Naive thymus-derived CD8-positive, alpha-beta T cell (primary cell): ENCODE data around the gene DNAJC11. TPM values are rescaled to one million over a fixed set of nuclear protein-coding genes. Genes with fewer than 3 reads are reported as not detected.
A peak's percentile ranks its signal among the peaks of the same experiment; 100 is the strongest.
"Not testable (repeated sequence)": the region's sequence is repeated elsewhere in the genome, so short reads cannot be mapped to it uniquely, and the experiment has no call there.

Experiments used
- ATAC-seq, 2 donors: fragments of 150-1000 bp; cut with Tn5 transposase in 1 of 2; sonication (Bioruptor Pico), chemical (Tn5 transposase) in 1 of 2; 1 replicate in 1 of 2; 2 replicates in 1 of 2; pipeline ENCODE4 v1.10.0; 2021; ENCODE audit warnings: mild to moderate bottlenecking in 2 of 2, moderate library complexity in 2 of 2
- POLR2A ChIA-PET: fragments of 350-600 bp; sonication (Branson Sonifier 250); formaldehyde crosslinking; loops from one replicate; lab custom pipeline; 2021; ENCODE audit warnings: antibody characterized with exemption; lab: Charles Lee
- DNase-seq, 10 donors: peaks; one replicate each; pipeline versions ENCODE4 v3.0.0 to v3.0.0-alpha.2; 2020 to 2022
- H3K27ac Mint-ChIP-seq, 10 donors: one replicate each; pipeline ENCODE4 v1.8.0; 2020 to 2022; ENCODE audit warnings: mild to moderate bottlenecking in 10 of 10, mixed read lengths in 10 of 10, moderate library complexity in 4 of 10, inconsistent platforms in 1 of 10
- H3K27me3 Mint-ChIP-seq, 5 donors: one replicate each; pipeline ENCODE4 v1.8.0; 2021 to 2022; ENCODE audit warnings: mixed read lengths in 5 of 5
- H3K36me3 Mint-ChIP-seq, 3 donors: one replicate each; pipeline ENCODE4 v1.8.0; 2020 to 2022; ENCODE audit warnings: mixed read lengths in 3 of 3, mild to moderate bottlenecking in 2 of 3, inconsistent platforms in 1 of 3
- H3K4me1 Mint-ChIP-seq, 4 donors: one replicate each; pipeline ENCODE4 v1.8.0; 2021 to 2022; ENCODE audit warnings: mixed read lengths in 4 of 4
- H3K4me3 Mint-ChIP-seq, 10 donors: one replicate each; pipeline ENCODE4 v1.8.0; 2020 to 2022; ENCODE audit warnings: mild to moderate bottlenecking in 10 of 10, mixed read lengths in 10 of 10, moderate library complexity in 6 of 10, inconsistent platforms in 1 of 10
- H3K9me3 Mint-ChIP-seq, 9 donors: one replicate each; pipeline ENCODE4 v1.8.0; 2020 to 2022; ENCODE audit warnings: mixed read lengths in 9 of 9, mild to moderate bottlenecking in 3 of 9, inconsistent platforms in 1 of 9, moderate library complexity in 1 of 9
- polyA plus RNA-seq, 3 donors: library from polyadenylated mRNA; unstranded; fragments of 300-500 nt; fragmentation: Illumina TruSeq; gene quantifications; one replicate each; pipeline ENCODE4 v1.2.3, GENCODE V29; 2021
- total RNA-seq, 8 experiments: library from RNA in 2 of 8; stranded (reverse) in 2 of 8; gene quantifications; one replicate each; pipeline ENCODE4 v1.2.3 and lab custom pipeline; 2021 to 2026

Gene DNAJC11
- total and polyA plus RNA-seq, 5 experiments from 2014 or later, result 13.2 to 47.4 (median 22.5) TPM

DNA sequence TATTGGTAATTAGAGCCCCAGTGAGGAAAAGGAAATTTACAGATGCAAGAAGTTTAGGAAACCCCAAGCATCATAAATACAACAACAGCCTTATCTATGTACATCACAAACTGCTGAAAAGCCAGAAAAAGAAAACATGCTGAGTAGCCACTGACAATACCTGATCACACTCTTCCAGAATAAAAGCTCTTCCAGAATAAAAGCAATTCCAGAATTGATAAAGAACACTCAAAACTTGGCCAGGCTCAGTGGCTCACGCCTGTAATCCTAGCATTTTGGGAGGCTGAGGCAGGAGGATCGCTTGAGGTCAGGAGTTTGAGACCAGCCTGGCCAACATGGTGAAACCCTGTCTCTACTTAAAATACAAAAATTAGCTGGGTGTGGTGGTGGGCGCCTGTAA is 60.7 kb downstream of the DNAJC11 start:
- not testable (repeated sequence) for H3K27me3 Mint-ChIP-seq, H3K4me1 Mint-ChIP-seq, ATAC-seq, H3K27ac Mint-ChIP-seq, H3K9me3 Mint-ChIP-seq, H3K4me3 Mint-ChIP-seq
- H3K36me3 Mint-ChIP-seq, result peaks cover 0 to 73% (median 4%) of the 10 kb centered on the region in 3 donors
- peak in 1 of 10 donors; percentile 21 for DNase-seq
- POLR2A ChIA-PET, result interaction anchor here (1.1 kb wide), 1 partner anchor 16 kb away, joined by 3 read pairs; the partner anchor contains the start of gene THAP3

DNA sequence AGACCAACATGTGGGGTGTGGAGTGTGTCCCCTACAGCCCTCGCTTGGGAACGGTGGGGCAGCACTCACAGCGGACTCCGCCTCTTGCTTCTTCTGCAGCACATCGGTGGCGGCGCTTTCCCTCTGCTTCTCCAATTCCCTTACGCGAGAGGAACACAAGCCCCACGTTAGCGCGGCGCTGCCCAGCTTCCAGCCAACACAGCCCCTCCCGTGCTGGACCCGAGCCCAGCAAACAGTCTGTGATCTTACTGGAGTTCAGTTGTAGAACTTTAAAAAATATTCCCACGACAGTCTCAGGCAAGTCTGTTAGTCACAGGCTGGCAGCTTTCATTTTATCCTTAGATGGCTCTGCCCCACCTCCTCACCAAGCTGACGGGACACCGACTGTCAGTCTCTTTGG is 63.4 kb downstream of the DNAJC11 start:
- DNase-seq, result peak in 1 of 10 donors; percentile 40
- Mint-ChIP-seq H3K27me3 (no peaks in the 10 kb centered on the region), H3K4me3 (no peak overlapping the region), H3K27ac (peak overlapping the region in 2 of 10 donors; percentile 20 to 35), H3K4me1 (peaks cover 0 to 1% (median 0%) of the 10 kb centered on the region in 4 donors), H3K36me3 (peaks cover 0 to 80% (median 10%) of the 10 kb centered on the region in 3 donors), H3K9me3 (no peaks in the 10 kb centered on the region)
- POLR2A ChIA-PET, result no interaction called here
- no peak for ATAC-seq

GRCh38 chr1:6637770-6638169 is 63.8 kb downstream of the DNAJC11 start:
- ATAC-seq, result no peak
- Mint-ChIP-seq H3K4me1 (no peaks in the 10 kb centered on the region), H3K27ac (no peak overlapping the region), H3K36me3 (peaks cover 0 to 81% (median 10%) of the 10 kb centered on the region in 3 donors), H3K4me3 (no peak overlapping the region), H3K27me3 (no peaks in the 10 kb centered on the region), H3K9me3 (no peaks in the 10 kb centered on the region)
- DNase-seq, result peak in 1 of 10 donors; percentile 2
- POLR2A ChIA-PET, result no interaction called here

DNA sequence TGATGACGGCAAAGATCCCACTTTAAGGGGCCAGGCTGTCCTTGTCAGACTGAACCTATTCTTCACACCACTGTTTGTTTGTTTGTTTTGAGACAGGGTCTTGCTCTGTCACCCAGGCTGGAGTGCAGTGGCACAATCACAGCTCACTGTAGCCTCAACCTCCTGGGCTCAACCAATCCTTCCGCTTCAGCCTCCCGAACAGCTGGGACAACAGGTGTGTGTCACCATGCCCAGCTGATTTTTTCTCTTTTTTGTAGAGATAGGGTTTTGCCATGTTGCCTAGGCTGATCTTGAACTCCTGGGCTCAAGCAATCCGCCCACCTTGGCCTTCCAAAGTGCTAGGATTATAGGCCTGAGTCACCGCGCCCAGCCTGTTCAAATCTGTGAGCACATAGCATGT is 64.8 kb downstream of the DNAJC11 start:
- H3K27me3 Mint-ChIP-seq, DNase-seq, H3K4me1 Mint-ChIP-seq, H3K4me3 Mint-ChIP-seq, H3K9me3 Mint-ChIP-seq, POLR2A ChIA-PET, ATAC-seq: not testable (repeated sequence)
- peaks cover 0 to 83% (median 10%) of the 10 kb centered on the region in 3 donors for H3K36me3 Mint-ChIP-seq
- peak overlapping the region in 3 of 10 donors; percentile 8 to 51 (median 16) for H3K27ac Mint-ChIP-seq

DNA sequence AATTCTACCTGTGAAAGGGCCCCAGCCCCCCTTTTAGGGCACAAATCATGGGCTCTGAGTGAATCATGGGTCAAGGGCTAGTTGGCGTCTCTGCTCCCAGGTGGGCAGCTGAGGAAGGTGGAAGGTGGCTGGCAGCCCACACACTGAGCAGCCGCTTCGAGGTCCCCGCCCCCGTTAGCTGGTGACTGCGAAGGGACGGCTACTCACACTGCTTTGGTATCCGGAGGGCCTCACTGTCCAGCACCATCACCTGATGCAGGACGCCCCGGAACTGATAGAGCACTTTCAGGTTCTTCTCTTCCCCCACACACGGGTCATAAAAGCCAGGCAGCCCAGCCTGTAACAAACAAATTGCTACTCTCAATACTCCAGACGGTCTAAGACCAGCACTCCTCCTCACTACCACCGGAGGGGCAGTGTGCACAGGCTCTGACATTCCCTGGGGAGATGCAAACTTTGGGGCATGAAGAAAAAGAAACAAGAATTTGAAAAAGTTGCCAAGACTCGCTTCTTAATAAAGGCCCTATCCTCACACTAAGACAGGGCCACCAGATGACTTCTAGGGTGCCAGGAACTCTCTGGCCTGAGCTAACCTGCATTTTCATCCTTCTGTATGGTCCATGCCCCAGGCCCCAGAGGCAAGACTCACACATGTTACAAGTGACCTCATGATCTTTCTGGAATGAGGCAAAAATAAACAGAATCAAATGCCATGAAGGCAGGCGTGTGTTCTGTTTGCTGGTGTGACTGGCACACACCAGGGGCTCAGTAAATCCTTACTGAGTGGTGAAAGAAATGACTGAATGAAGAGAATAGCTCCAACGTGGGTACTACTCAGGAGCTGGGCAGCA is 65.5 kb downstream of the DNAJC11 start:
- Mint-ChIP-seq H3K27me3 (no peaks in the 10 kb centered on the region), H3K9me3 (no peaks in the 10 kb centered on the region), H3K36me3 (peaks cover 0 to 81% (median 8%) of the 10 kb centered on the region in 3 donors), H3K27ac (peak overlapping the region in 4 of 10 donors; percentile 9 to 59 (median 18)), H3K4me3 (no peak overlapping the region), H3K4me1 (no peaks in the 10 kb centered on the region)
- DNase-seq (peak in 1 of 10 donors; percentile 51), ATAC-seq (no peak)
- POLR2A ChIA-PET, result interaction anchor here (2.2 kb wide), 1 partner anchor 32 kb away, joined by 5 read pairs; no protein-coding TSS in a partner anchor

- H3K4me3 Mint-ChIP-seq, result no peak overlapping the region
- ATAC-seq (no peak), DNase-seq (no peak)
- no peaks in the 10 kb centered on the region for H3K4me1 Mint-ChIP-seq
- H3K36me3 Mint-ChIP-seq, result peaks cover 0 to 78% (median 8%) of the 10 kb centered on the region in 3 donors
- peak overlapping the region in 1 of 10 donors; percentile 16 for H3K27ac Mint-ChIP-seq
- POLR2A ChIA-PET, result interaction anchor here (1.0 to 2.2 kb wide), 3 partner anchors 31 to 38 kb away, joined by 3 to 5 read pairs (median 4); no protein-coding TSS in a partner anchor
- H3K9me3 Mint-ChIP-seq, result no peaks in the 10 kb centered on the region
- H3K27me3 Mint-ChIP-seq, result no peaks in the 10 kb centered on the region
These were observed 66.3 kb downstream of the DNAJC11 start for GRCh38 chr1:6635161-6635909.

- Mint-ChIP-seq H3K4me3 (no peak overlapping the region), H3K27me3 (no peaks in the 10 kb centered on the region), H3K27ac (no peak overlapping the region), H3K9me3 (no peaks in the 10 kb centered on the region), H3K36me3 (peaks cover 0 to 81% (median 8%) of the 10 kb centered on the region in 3 donors), H3K4me1 (peaks cover under 1 to 4% (median 2%) of the 10 kb centered on the region in 4 donors)
- POLR2A ChIA-PET, result interaction anchor here (1.0 to 2.2 kb wide), 5 partner anchors 31 to 54 kb away, joined by 3 to 5 read pairs (median 3); no protein-coding TSS in a partner anchor
- DNase-seq, result peak; percentile 13 to 68 (median 31)
- ATAC-seq, result peak; percentile 55 to 80
These were observed 67.1 kb downstream of the DNAJC11 start for GRCh38 chr1:6634371-6635052.

- peaks cover 4 to 13% (median 6%) of the 10 kb centered on the region in 4 donors for H3K4me1 Mint-ChIP-seq
- DNase-seq, result no peak
- H3K4me3 Mint-ChIP-seq, result no peak overlapping the region
- no peaks in the 10 kb centered on the region for H3K27me3 Mint-ChIP-seq
- no peak for ATAC-seq
- no peak overlapping the region for H3K27ac Mint-ChIP-seq
- POLR2A ChIA-PET, result interaction anchor here (1.1 to 1.6 kb wide), 3 partner anchors 30 to 79 kb away, joined by 3 to 7 read pairs (median 4); partner anchors contain the start of genes KLHL21 and NOL9
- H3K36me3 Mint-ChIP-seq, result peaks cover 0 to 83% (median 9%) of the 10 kb centered on the region in 3 donors
- no peaks in the 10 kb centered on the region for H3K9me3 Mint-ChIP-seq
These were observed 68.8 kb downstream of the DNAJC11 start for GRCh38 chr1:6632588-6633514.

DNA sequence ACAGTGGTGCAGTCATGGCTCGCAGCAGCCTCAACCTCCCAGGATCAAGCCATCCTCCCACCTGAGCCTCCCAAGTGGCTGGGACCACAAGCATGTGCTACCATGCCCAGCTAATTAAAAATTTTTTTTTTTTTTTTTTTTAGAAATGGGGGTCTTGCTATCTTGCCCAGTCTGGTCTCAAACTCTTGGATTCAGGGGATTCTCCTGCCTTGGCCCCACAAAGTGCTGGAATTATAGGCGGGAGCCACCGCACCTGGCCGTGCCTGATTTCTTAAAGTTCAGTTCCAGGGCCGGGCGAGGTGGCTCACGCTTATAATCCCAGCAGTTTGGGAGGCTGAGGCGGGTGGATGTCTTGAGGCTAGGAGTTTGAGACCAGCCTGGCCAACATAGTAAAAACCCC is 70.6 kb downstream of the DNAJC11 start:
- no peaks in the 10 kb centered on the region for H3K27me3 Mint-ChIP-seq
- H3K36me3 Mint-ChIP-seq, result peaks cover 0 to 74% (median 9%) of the 10 kb centered on the region in 3 donors
- ATAC-seq, result no peak
- peaks cover 17 to 30% (median 23%) of the 10 kb centered on the region in 4 donors for H3K4me1 Mint-ChIP-seq
- peak in 1 of 10 donors; percentile 45 for DNase-seq
- POLR2A ChIA-PET, result interaction anchor here (1.6 kb wide), 1 partner anchor 28 kb away, joined by 7 read pairs; the partner anchor contains the start of gene KLHL21
- no peaks in the 10 kb centered on the region for H3K9me3 Mint-ChIP-seq
- H3K27ac Mint-ChIP-seq, result no peak overlapping the region
- no peak overlapping the region for H3K4me3 Mint-ChIP-seq

- H3K27ac Mint-ChIP-seq, result peak overlapping the region in 3 of 10 donors; percentile 37 to 75 (median 60)
- POLR2A ChIA-PET, result interaction anchor here (0.7 kb wide), 1 partner anchor 44 kb away, joined by 3 read pairs; no protein-coding TSS in a partner anchor
- peaks cover 0 to 67% (median 9%) of the 10 kb centered on the region in 3 donors for H3K36me3 Mint-ChIP-seq
These were observed 71.6 kb downstream of the DNAJC11 start for GRCh38 chr1:6630027-6630426.

GRCh38 chr1:6628971-6629479 is 72.6 kb downstream of the DNAJC11 start:
- peaks cover 17 to 37% (median 32%) of the 10 kb centered on the region in 4 donors for H3K4me1 Mint-ChIP-seq
- POLR2A ChIA-PET, result interaction anchor here (8.2 kb wide), 1 partner anchor 27 kb away, joined by 91 read pairs; the partner anchor contains the start of gene KLHL21
- H3K27me3 Mint-ChIP-seq, result no peaks in the 10 kb centered on the region
- ATAC-seq, result no peak
- peak in 1 of 10 donors; percentile 36 for DNase-seq
- peaks cover 0 to 58% (median 7%) of the 10 kb centered on the region in 3 donors for H3K36me3 Mint-ChIP-seq
- peak overlapping the region in 2 of 10 donors; percentile 33 to 58 for H3K27ac Mint-ChIP-seq
- H3K9me3 Mint-ChIP-seq, result no peaks in the 10 kb centered on the region
- H3K4me3 Mint-ChIP-seq, result no peak overlapping the region

More at GRCh38 chr1:6630027-6630426, 71.6 kb downstream of the DNAJC11 start:
- DNase-seq (peak in 1 of 10 donors; percentile 61), ATAC-seq (no peak)
- Mint-ChIP-seq H3K4me1 (peaks cover 17 to 37% (median 26%) of the 10 kb centered on the region in 4 donors), H3K9me3 (no peaks in the 10 kb centered on the region), H3K27me3 (no peaks in the 10 kb centered on the region), H3K4me3 (peak overlapping the region in 1 of 10 donors; percentile 63)
